NT2/D1 (cell line): Measurements from ENCODE around the gene FHL3.

Source experiments
- SUZ12 ChIP-seq: IDR thresholded peaks from 2 replicates; pipeline ENCODE4 v1.6.1; 2011; ENCODE audit not compliant: insufficient read length, insufficient read depth; ENCODE audit errors: extremely low read depth
- YY1 ChIP-seq: IDR thresholded peaks from 2 replicates; pipeline ENCODE4 v1.6.1; 2011; ENCODE audit not compliant: insufficient read length, insufficient read depth
- ZNF274 ChIP-seq: IDR thresholded peaks from 2 replicates; pipeline ENCODE4 v1.6.1; 2011; ENCODE audit warnings: mild to moderate bottlenecking, low read depth, low read length

DNA sequence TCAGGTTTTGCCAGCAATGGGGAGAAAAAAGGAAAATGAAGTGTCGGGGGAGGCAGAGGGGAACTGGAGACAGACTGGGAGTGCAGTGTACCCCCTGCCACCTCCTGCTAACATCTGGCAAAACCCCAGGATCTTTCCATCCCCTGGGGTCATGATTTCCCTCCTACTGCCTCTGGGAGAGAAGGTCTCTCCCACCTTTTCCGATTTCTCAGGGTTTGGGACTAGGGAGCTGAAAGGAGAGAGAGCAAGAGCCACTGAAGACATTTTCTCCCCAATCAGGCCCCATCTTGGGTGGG, 5.1 kb downstream of the FHL3 start:
- no peak for TF ChIP-seq YY1
- no peak for TF ChIP-seq SUZ12
- no peak for TF ChIP-seq ZNF274
